H1 (cell line): ENCODE measurements around the gene HIP1. TPM values are rescaled to one million over a fixed set of nuclear protein-coding genes. Genes with fewer than 3 reads are reported as not detected.

Experiments used
- CTCF ChIA-PET: fragments of 300-600 bp; sonication (Branson Sonifier 250); formaldehyde crosslinking; loops from one replicate; lab custom pipeline; 2021; ENCODE audit not compliant: partially characterized antibody; lab: Charles Lee
- POLR2A ChIA-PET: fragments of 300-600 bp; sonication (Branson Sonifier 250); formaldehyde crosslinking; loops from one replicate; lab custom pipeline; 2021; ENCODE audit warnings: inconsistent platforms; ENCODE audit not compliant: partially characterized antibody; lab: Charles Lee
- DNase-seq, 2 experiments: peaks; one replicate each; pipeline versions ENCODE4 v3.0.0 to v3.0.0-alpha.2; 2010 to 2022; ENCODE audit warnings: low spot score in 2 of 2, low read depth in 1 of 2, mixed read lengths in 1 of 2
- FAIRE-seq: peaks from 2 replicates; lab custom pipeline; 2011; peaks lifted over from hg19 to GRCh38; lab: Jason Lieb, UNC
- H2AFZ ChIP-seq: 2 replicates; pipeline ENCODE4 v1.8.1; 2012; ENCODE audit warnings: low read length, inconsistent platforms
- H2AK5ac ChIP-seq: 2 replicates; pipeline ENCODE4 v1.6.1; 2013; ENCODE audit warnings: low read depth, low read length
- H2BK120ac ChIP-seq: replicated peaks from 2 replicates; pipeline ENCODE3; 2013; ENCODE audit warnings: low read depth, low read length, inconsistent platforms
- H2BK12ac ChIP-seq: 2 replicates; pipeline ENCODE4 v1.6.1; 2013; ENCODE audit warnings: low read depth, low read length
- H2BK15ac ChIP-seq: 2 replicates; pipeline ENCODE4 v1.6.1; 2013; ENCODE audit warnings: low read length
- H2BK20ac ChIP-seq: 2 replicates; pipeline ENCODE4 v1.6.1; 2013; ENCODE audit warnings: low read length
- H2BK5ac ChIP-seq: 2 replicates; pipeline ENCODE4 v1.6.1; 2013; ENCODE audit warnings: low read depth, low read length
- H3K14ac ChIP-seq: 2 replicates; pipeline ENCODE4 v1.6.1; 2013; ENCODE audit warnings: inconsistent platforms; ENCODE audit not compliant: insufficient read length
- H3K18ac ChIP-seq: 2 replicates; pipeline ENCODE4 v1.6.1; 2013; ENCODE audit warnings: low read length; ENCODE audit errors: extremely low read depth
- H3K23ac ChIP-seq: 2 replicates; pipeline ENCODE4 v1.6.1; 2013; ENCODE audit warnings: inconsistent platforms; ENCODE audit not compliant: insufficient read length
- H3K23me2 ChIP-seq: 2 replicates; pipeline ENCODE4 v1.6.1; 2013; ENCODE audit warnings: low read depth, low read length
- H3K27ac ChIP-seq: 2 replicates; pipeline ENCODE4 v1.6.1; 2011; ENCODE audit warnings: low read depth, low read length, inconsistent platforms
- H3K27me3 ChIP-seq, 4 experiments: replicated peaks in 1 of 4; 1 replicate in 1 of 4; 2 replicates in 3 of 4; pipeline versions ENCODE4 v1.6.1 to v1.8.1; 2011 to 2013; ENCODE audit warnings: low read length in 3 of 4, mild to moderate bottlenecking in 3 of 4, inconsistent platforms in 2 of 4, mixed read lengths in 2 of 4, moderate library complexity in 1 of 4; ENCODE audit not compliant: control insufficient read depth in 3 of 4, insufficient read depth in 3 of 4; ENCODE audit errors: extremely low read depth in 1 of 4
- H3K36me3 ChIP-seq, 4 experiments: 2 replicates each; pipeline versions ENCODE4 v1.6.1 to v1.8.1; 2011 to 2013; ENCODE audit warnings: mild to moderate bottlenecking in 4 of 4, low read length in 3 of 4, moderate library complexity in 2 of 4, control low read depth in 1 of 4, inconsistent platforms in 1 of 4; ENCODE audit not compliant: insufficient read depth in 4 of 4, control insufficient read depth in 2 of 4
- H3K4ac ChIP-seq: replicated peaks from 2 replicates; pipeline ENCODE3; 2013; ENCODE audit warnings: low read length, low read depth, mixed read lengths, inconsistent platforms; ENCODE audit not compliant: insufficient read length
- H3K4me1 ChIP-seq, 4 experiments: replicated peaks in 1 of 4; 1 replicate in 1 of 4; 2 replicates in 3 of 4; pipeline versions ENCODE4 v1.6.1 to v1.8.1; 2011 to 2013; ENCODE audit warnings: low read length in 3 of 4, inconsistent platforms in 2 of 4, mixed read lengths in 1 of 4; ENCODE audit not compliant: insufficient read depth in 4 of 4, control insufficient read depth in 3 of 4
- H3K4me2 ChIP-seq, 2 experiments: 2 replicates each; pipeline versions ENCODE4 v1.6.1 to v1.8.1; 2011 to 2013; ENCODE audit warnings: low read depth in 2 of 2, low read length in 2 of 2, control low read depth in 1 of 2, inconsistent platforms in 1 of 2, mild to moderate bottlenecking in 1 of 2; ENCODE audit not compliant: insufficient read depth in 1 of 2
- H3K4me3 ChIP-seq, 4 experiments: fragments of 200-600, 300-600 bp in 1 of 4; sonication (generic), shearing (Covaris generic), sonication (Bioruptor Twin) in 1 of 4; 2 replicates each; pipeline versions ENCODE4 v1.5.1 to v1.8.1; 2011 to 2016; ENCODE audit warnings: low read length in 4 of 4, low read depth in 3 of 4, control low read depth in 2 of 4, inconsistent platforms in 2 of 4, mild to moderate bottlenecking in 2 of 4, mixed read lengths in 1 of 4, moderate library complexity in 1 of 4; ENCODE audit not compliant: insufficient read depth in 2 of 4; ENCODE audit errors: extremely low read depth in 1 of 4
- H3K56ac ChIP-seq: replicated peaks from 2 replicates; pipeline ENCODE3; 2013; ENCODE audit warnings: low read depth, mild to moderate bottlenecking, mixed read lengths, low read length, inconsistent platforms; ENCODE audit not compliant: insufficient read length
- H3K79me1 ChIP-seq: 2 replicates; pipeline ENCODE4 v1.6.1; 2013; ENCODE audit warnings: low read depth, low read length, control low read depth
- H3K79me2 ChIP-seq, 2 experiments: 2 replicates each; pipeline versions ENCODE4 v1.6.1 to v1.8.1; 2012 to 2013; ENCODE audit warnings: low read length in 2 of 2, mild to moderate bottlenecking in 2 of 2, inconsistent platforms in 1 of 2; ENCODE audit not compliant: insufficient read depth in 2 of 2, control insufficient read depth in 1 of 2
- H3K9ac ChIP-seq, 4 experiments: replicated peaks in 1 of 4; 1 replicate in 1 of 4; 2 replicates in 3 of 4; pipeline versions ENCODE4 v1.6.1 to v1.8.1; 2011 to 2013; ENCODE audit warnings: low read depth in 3 of 4, low read length in 3 of 4, control low read depth in 2 of 4, mild to moderate bottlenecking in 2 of 4, moderate library complexity in 2 of 4, inconsistent platforms in 1 of 4; ENCODE audit errors: extremely low read depth in 1 of 4
- H3K9me3 ChIP-seq, 2 experiments: 2 replicates each; pipeline versions ENCODE4 v1.6.1 to v1.8.1; 2012 to 2013; ENCODE audit warnings: mild to moderate bottlenecking in 2 of 2, moderate library complexity in 2 of 2, control low read depth in 1 of 2, inconsistent platforms in 1 of 2, low read depth in 1 of 2, low read length in 1 of 2, mixed read lengths in 1 of 2; ENCODE audit not compliant: insufficient read depth in 2 of 2
- H4K20me1 ChIP-seq, 2 experiments: replicated peaks in 1 of 2; 2 replicates each; pipeline versions ENCODE3 to v1.8.1; 2011 to 2013; ENCODE audit warnings: inconsistent platforms in 2 of 2, low read length in 2 of 2, mild to moderate bottlenecking in 1 of 2; ENCODE audit not compliant: insufficient read depth in 2 of 2, control insufficient read depth in 1 of 2
- H4K5ac ChIP-seq: 2 replicates; pipeline ENCODE4 v1.6.1; 2013; ENCODE audit warnings: low read length, low read depth, mixed read lengths, inconsistent platforms; ENCODE audit not compliant: insufficient read length
- H4K8ac ChIP-seq: 2 replicates; pipeline ENCODE4 v1.8.0; 2013; ENCODE audit warnings: mild to moderate bottlenecking, moderate library complexity, low read length, inconsistent platforms; ENCODE audit not compliant: insufficient read depth; ENCODE audit errors: extremely low read depth
- H4K91ac ChIP-seq: replicated peaks from 2 replicates; pipeline ENCODE3; 2013; ENCODE audit warnings: low read length, mixed read lengths, inconsistent platforms; ENCODE audit not compliant: insufficient read length
- PHF8 ChIP-seq: fragments of 200-600 bp; sonication (generic); conservative IDR thresholded peaks from 2 replicates; pipeline ENCODE4 v1.7.1; 2012; ENCODE audit warnings: low read depth, mild to moderate bottlenecking, inconsistent platforms, low read length, moderate library complexity
- POU5F1 ChIP-seq: IDR thresholded peaks from 2 replicates; pipeline ENCODE4 v1.6.1; 2011; ENCODE audit warnings: low read depth, mild to moderate bottlenecking, low read length, moderate library complexity
- WGBS, 2 experiments: shearing (Covaris generic) in 1 of 2; methylation state at CpG; one replicate each; pipeline versions ENCODE4 v1.1.6 to v1.1.7; 2013 to 2015; ENCODE audit warnings: low lambda C conversion rate in 2 of 2, mixed read lengths in 2 of 2, inconsistent platforms in 1 of 2, low coverage in 1 of 2, missing lambda C conversion rate in 1 of 2; ENCODE audit not compliant: insufficient replicate concordance in 2 of 2, insufficient coverage in 1 of 2, insufficient read length in 1 of 2; ENCODE audit errors: extremely low coverage in 1 of 2, missing lambda C conversion rate in 1 of 2; 5-methylcytosine and 5-hydroxymethylcytosine counted together
- polyA plus RNA-seq, 7 experiments: library from polyadenylated mRNA; depleted of rRNA in 3 of 7; stranded (reverse) in 5 of 7; unstranded in 2 of 7; fragments of >200 nt in 5 of 7; fragments of 200-250 nt in 2 of 7; gene quantifications; 1 replicate in 5 of 7; 2 replicates in 1 of 7; 4 replicates in 1 of 7; pipeline versions ENCODE4 v1.2.1 to v1.2.3, GENCODE V29; 2011 to 2013; ENCODE audit warnings: missing spikeins in 2 of 7, mixed read lengths in 2 of 7
- total RNA-seq: library from RNA; stranded (reverse); fragmentation: NEBNext Ultra II Directional; extraction: Animal tissue kit (Norgen Biotek cat#: 25700); gene quantifications from 2 replicates; pipeline ENCODE4 v1.2.1, GENCODE V29; 2021

The HIP1 gene
- total and polyA plus RNA-seq, 2 of the 8 experiments (the other 6 are each of a cell fraction or from before 2014, with no cell fraction given) = 51.8 to 108 TPM

DNA sequence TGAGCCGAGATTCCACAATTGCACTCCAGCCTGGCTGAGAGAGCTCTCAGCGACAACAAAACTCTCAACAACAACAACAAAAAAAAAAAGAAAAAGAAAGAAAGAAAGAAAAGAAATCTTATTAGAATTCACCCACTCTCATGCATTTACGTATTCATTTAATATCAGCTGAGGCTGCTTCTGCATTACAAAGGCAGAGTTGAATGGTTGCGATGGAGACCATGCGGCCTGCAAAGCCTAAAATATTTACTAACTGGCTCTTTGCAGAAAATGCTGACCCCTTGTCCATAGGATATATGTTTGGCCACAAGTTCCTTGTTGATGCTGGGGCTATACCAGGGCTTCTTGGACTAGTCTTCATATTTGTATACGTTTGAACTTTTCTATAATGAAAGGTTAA is 137.2 kb downstream of the HIP1 start:
- no peak overlapping the region for H3K23ac ChIP-seq
- H4K5ac ChIP-seq = no peak overlapping the region
- H2BK20ac ChIP-seq = no peak overlapping the region
- H2BK5ac ChIP-seq = no peak overlapping the region
- H3K56ac ChIP-seq = no peak overlapping the region
- no peak overlapping the region for H3K4me2 ChIP-seq
- H2BK15ac ChIP-seq = no peak overlapping the region
- no peak overlapping the region for H2AK5ac ChIP-seq
- TF ChIP-seq POU5F1 (0 out of 2 replicates have a peak, but pooled peaks have one; percentile 52), PHF8 (no peak)
- H4K8ac ChIP-seq = no peak overlapping the region
- peaks cover 0 to 16% (median under 1%) of the 10 kb centered on the region in 4 experiments; a peak in 3 of 8 replicates for H3K36me3 ChIP-seq
- H3K4me1 ChIP-seq = peaks cover 3 to 18% (median 12%) of the 10 kb centered on the region in 4 experiments
- H3K9me3 ChIP-seq = no peaks in the 10 kb centered on the region
- no peak overlapping the region for H4K91ac ChIP-seq
- no peaks in the 10 kb centered on the region for H3K23me2 ChIP-seq
- no peak overlapping the region for H2BK12ac ChIP-seq
- H3K4ac ChIP-seq = no peak overlapping the region
- CTCF ChIA-PET = interaction anchor here (0.6 to 1.1 kb wide), 3 partner anchors 12 to 42 kb away, joined by 3 read pairs; no protein-coding TSS in a partner anchor
- no peak overlapping the region for H3K9ac ChIP-seq
- no peaks in the 10 kb centered on the region for H3K27me3 ChIP-seq
- no peaks in the 10 kb centered on the region; the same call in 1 of the 2 replicates for H3K79me1 ChIP-seq
- POLR2A ChIA-PET = interaction anchor here (0.6 to 1.1 kb wide), 3 partner anchors 10 to 69 kb away, joined by 4 read pairs; no protein-coding TSS in a partner anchor
- H3K27ac ChIP-seq = no peak overlapping the region
- no peak overlapping the region for H3K4me3 ChIP-seq
- H3K18ac ChIP-seq = no peak overlapping the region
- FAIRE-seq (no peak), DNase-seq (no peak)
- no peak overlapping the region for H3K14ac ChIP-seq
- 61% methylated on average over 6 of the region's 6 CpGs; no CpG with 5 or more reads in 1 of the 2 experiments for WGBS, 2 experiments
- H2BK120ac ChIP-seq = no peak overlapping the region
- H4K20me1 ChIP-seq = peaks cover 2 to 8% of the 10 kb centered on the region in 2 experiments
- peaks cover 0 to 4% of the 10 kb centered on the region in 2 experiments; a peak in 1 of 4 replicates for H3K79me2 ChIP-seq
- H2AFZ ChIP-seq = no peak overlapping the region
